ENCODE results near the gene RUNX1.
"Not testable (repeated sequence)": the region's sequence is repeated elsewhere in the genome, so short reads cannot be mapped to it uniquely, and the experiment has no call there.

The RUNX1 gene

DNA sequence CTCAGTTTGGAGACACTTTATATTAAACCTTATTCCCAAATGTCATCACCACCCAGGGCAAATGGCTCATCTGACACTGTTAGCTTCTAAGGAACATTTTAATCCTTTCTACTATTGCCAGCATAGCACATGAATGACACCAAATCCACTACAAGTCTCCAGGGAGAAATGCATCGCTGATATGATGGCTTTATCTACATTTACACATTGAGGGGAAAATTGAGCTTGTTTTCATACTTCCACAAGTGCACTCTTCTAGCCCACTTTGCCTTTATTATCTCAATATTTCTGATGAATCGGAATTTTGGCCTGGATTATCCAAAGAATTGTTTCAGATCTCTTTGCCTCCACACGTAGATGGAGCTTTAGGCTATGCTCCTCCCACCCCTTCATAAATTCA lies 75.4 kb downstream of the RUNX1 start:
- DNase-seq (ENCODE audit: low read depth in 1 of 2, low spot score in 1 of 2): no peak

DNA sequence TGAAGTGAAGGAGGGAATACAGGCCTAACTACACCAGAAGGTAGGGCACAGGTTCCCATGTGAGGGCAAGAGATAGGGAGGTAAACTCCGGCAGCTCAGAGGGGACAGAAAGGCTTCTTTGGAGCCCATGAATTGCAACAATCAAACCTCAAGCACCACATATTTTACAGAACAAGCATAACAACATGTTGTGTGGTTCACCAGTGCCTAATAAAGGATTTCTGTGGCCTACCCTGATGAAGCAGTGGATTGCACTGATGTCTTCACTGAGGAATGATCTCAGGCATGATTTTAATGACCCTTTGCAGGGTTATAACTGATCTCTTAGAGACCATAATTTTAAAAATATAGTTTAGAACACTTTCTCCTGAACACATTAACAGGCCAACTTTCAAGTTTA lies 77.4 kb downstream of the RUNX1 start:
- no peak for DNase-seq (ENCODE audit: low read depth in 1 of 2, low spot score in 1 of 2)

DNA sequence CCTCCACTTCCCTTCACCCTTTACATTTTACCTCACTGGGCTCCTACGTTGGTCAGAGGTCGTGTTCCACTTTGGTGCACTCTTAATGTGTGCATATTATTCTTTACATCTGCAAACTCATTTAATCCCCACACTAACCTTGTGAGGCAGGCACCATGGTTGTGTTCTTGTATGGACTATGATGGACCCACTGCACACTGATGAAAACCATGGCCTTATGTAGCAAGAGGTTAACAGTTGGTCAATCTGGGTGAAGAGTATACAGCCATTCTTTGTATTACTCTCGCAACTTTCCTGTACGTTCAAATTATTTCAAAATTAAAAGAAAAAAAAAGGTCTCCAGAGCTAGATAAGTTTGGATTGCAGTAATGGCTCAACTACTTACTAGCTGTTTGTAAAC lies 78.5 kb downstream of the RUNX1 start:
- DNase-seq (ENCODE audit: low read depth in 1 of 2, low spot score in 1 of 2): no peak

DNA sequence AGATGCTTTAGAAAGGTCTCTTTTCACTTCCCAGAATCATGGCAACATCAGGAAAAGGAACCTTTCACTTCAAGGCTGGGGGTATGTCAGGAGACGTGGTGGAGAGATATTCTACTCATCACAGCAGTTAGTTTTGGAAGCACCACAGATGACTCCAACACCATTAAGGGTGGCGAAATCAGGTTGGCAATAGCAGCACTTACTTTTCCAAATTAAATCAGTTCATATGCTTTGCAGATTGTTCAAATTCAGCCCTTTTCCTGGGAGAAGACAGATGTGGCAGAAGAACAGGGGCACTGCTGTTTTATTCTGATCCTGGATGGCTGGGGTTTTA lies 79.0 kb downstream of the RUNX1 start:
- no peak for DNase-seq (ENCODE audit: low read depth in 1 of 2, low spot score in 1 of 2)

DNA sequence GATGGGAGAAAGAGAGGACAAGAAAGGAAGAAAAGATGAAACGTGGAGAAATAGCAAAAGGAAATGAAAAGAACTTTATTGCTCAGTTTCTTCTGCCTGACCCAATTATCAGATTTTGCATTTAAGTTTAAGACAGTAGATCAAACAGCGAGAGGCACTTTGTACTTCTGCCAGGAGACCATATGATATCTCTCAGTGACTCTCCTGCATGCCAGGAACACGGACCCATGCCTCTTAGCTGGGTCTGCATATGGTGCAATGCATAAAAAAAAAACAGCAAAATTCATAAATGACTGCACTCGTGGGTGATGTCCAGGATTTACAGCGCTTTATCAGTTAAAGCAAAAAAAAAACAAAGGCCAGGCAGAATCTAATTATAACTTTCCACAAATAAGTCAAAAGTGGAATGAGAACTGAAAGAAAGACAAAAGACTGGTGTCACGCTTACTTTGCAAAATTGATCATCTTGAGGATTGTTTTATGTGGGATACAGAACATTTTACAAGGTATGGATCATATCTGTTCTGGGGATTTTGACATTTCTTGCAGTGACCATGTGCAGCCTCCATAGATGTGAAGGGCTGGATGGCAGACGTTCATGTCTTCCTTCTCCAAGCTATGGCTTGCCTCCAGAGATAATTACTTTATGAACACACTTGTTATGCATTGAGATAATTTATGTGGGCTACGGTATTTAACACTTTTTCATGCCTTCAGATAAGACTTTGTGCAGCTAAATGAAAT lies 79.5 kb downstream of the RUNX1 start:
- DNase-seq (ENCODE audit: low read depth in 1 of 2, low spot score in 1 of 2): no peak

DNA sequence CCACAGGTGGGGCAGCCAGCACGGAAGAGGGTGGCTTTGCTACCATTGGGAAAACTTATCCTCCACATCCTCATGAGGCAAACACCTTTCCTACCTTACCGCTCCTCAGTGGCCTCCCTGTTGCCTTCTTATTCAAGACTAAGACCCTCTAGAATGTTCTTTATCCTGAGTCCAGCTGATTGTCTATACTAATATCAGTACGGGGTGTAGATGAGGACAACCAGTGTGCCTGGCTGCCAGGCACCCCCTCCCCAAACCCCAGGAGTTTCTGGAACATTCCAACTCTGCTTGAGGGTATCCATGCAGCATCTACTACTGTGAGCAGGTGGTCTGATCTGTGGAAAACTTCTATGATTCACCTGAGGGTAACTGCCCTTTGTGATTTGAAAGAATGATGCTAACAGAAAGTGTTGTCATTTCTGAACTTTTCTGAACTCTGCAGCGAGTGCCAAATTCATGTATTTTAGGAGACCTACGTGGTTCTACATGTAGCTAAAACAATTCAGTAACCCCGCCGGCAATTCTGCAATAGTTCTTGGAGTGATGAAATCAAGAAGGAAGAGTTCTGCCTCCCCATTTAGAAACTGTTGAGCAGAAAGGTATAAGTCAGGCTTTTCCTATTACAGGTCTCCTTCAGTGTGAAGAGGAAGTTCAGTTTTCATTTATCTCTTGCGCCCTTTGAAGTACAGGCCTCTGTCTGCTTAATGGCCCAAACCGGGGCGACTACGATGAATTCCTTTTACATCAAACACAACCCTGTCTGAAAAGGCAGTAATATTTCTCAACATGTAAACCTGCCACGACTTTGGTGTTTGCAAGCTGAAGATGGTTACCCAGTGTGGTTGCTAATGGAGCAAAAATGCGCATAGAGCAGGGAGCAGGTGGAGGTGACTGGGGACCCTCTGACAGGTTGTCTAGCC lies 80.4 kb downstream of the RUNX1 start:
- DNase-seq (ENCODE audit: low read depth in 1 of 2, low spot score in 1 of 2): peak in 1 of 2 donors; percentile 43

DNA sequence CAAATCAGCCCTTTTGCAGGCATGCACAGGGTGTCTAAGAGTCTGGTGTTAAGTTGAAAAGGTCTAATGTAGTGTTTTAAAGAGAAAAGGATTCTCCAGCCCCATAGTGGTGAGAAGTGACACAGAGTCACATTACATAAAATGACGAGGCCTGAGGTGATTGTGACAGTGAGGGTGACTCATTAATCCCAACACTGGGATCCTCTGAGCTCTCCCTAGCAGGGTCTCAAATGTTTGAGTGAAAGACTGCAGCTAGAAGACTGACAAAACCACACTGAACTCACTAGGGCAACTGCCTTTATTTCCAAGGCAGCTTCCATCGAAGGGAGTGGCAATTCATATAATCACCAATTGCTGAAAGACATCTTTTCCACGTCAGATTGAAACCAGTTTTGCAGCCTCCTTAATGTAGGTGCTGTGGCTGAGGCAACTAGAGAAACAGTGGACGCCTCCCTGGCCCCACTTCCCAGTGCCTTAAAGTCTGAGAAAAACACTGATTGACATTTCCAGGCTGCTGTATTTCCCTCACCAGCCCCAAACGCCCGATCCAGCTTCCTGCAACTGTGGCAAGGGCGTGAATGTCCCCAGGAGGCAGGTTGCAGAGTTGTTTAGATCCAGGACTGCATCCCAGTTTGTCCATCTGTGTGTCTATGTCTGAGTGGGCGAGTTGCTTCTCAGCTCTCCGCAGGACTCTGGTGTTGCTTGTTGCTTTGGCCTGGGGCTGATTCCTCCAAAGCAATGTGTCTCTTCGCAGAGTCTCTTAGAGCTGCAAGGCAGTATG lies 81.4 kb downstream of the RUNX1 start:
- peak in 1 of 2 donors; percentile 52 for DNase-seq (ENCODE audit: low read depth in 1 of 2, low spot score in 1 of 2)

DNA sequence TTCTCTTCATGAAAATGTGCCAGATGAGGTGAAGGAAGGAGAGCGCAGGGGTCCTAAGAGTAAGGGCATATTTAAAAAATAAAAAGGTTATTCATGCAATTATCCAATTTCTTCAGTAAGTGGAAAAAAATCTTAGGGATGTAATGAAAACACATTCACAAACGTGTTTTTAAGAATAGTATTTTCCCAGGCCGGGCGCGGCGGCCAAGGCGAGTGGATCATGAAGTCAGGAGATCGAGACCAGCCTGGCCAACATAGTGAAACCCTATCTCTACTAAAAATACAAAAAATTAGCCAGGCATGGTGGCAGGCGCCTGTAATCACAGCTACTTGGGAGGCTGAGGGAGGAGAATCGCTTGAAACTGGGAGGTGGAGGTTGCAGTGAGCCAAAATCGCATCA lies 82.2 kb downstream of the RUNX1 start:
- not testable (repeated sequence) for DNase-seq (ENCODE audit: low read depth in 1 of 2, low spot score in 1 of 2)

DNA sequence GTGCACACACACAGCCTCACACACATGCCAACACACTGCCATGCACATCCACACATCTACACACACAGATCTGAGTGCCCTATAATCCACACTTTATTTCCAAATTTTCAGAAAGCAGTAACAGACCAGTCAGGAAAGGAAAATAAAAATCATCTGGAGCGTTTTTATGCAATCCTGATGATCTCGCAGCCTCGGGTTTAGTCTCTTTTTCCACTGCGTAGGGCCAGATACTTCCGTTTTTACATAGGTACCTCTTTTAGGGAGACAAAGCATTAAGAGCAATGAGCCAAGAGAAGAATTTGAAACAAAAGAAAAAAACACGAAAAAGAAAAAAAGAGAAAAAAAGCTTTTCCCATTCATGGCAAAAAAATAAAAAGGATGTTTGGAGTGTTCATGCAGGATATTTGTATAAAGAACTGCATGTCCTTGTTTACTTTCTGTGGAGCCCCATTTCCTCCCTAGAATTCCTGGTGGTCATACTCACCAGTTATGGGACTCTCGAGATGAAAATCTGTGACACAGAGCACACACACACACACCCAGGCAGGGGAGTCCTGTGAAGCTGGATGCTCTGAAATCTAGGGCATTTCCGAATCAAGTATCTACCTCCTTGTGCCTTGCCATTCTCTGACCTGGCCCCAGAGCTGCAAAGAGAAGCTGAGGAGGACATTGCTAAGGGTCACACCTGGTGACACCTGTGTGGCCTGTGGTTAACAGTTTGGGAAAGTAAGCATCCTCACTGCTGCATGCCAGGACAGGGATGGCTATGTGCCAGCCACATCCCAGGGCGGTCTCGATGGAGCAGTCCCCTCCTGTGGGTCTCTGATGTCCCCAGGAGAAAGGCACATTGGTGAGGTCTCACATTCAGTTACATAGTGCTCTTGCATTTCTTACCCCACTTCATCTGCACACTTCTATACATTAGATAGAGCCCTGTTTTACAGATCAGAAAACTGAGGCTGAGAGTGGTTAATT lies 83.6 kb downstream of the RUNX1 start:
- DNase-seq (ENCODE audit: low read depth in 1 of 2, low spot score in 1 of 2): no peak

DNA sequence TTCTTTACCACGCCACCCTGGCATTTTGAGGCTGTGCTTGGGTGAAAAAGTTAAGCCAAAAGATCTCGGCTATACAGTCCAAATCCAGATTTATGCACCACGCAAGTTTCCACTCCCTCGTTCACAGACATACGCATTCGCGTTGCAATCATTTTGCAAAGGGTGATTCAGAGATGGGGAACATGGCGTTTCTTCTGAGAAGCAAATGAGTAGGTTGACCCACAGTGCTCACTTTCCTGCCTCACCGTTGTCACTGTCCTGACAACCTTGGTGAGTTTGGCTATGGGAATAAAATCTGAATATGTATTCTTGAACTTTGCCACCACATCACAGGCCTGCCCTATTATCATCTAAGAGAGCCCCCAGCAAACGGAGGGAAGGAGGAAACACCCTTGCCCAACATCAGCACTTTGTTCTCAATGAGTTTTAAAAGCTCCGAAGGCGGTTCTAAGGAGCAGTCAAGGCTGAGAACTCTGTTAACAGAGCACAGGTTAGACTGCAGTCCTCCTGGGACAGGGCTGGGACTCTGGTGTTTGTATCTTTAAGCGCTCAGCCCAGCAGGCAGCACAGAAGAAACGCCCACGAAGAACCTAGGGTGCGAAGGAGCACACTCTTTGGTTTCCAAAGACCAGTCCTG lies 86.4 kb downstream of the RUNX1 start:
- no peak for DNase-seq (ENCODE audit: low read depth in 1 of 2, low spot score in 1 of 2)

DNA sequence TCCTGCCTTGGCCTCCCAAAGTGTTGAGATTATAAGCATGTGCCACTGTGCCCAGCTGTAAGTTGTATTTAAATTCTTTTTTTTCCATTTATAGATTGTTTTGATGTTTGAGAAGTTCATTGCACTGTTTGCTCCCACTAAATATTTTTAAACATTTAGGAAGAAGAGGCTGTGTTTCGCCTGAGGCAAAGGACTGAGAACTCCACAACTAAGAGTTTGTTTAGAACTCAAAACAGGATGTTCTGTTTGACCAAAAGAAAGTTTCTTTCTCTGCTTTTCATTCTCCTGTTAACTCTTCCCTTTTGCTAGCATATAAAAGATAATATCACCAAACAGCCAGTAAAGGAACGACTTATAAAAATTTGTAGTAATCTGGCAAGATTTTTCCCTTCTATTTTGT lies 87.0 kb downstream of the RUNX1 start:
- no peak for DNase-seq (ENCODE audit: low read depth in 1 of 2, low spot score in 1 of 2)

DNA sequence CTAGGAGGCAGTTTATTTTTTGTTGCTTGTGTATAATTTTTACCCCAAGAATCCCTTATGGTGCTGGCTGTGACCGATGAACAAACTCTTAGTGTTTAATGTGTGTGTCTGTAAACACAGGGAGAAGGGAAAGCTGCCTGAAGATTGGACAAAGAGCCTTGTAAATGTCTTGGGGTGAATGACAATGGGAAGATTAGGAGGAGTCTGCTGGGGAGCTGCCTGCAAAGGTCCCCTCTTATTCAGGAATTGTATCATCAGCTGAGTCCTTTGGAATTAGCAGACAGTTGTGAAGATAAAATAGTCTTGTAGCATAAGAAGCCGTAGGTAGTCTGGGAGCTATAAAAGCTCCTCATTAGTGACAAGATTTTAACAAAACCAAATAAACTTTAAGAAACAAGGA lies 88.4 kb downstream of the RUNX1 start:
- no peak for DNase-seq (ENCODE audit: low read depth in 1 of 2, low spot score in 1 of 2)

DNA sequence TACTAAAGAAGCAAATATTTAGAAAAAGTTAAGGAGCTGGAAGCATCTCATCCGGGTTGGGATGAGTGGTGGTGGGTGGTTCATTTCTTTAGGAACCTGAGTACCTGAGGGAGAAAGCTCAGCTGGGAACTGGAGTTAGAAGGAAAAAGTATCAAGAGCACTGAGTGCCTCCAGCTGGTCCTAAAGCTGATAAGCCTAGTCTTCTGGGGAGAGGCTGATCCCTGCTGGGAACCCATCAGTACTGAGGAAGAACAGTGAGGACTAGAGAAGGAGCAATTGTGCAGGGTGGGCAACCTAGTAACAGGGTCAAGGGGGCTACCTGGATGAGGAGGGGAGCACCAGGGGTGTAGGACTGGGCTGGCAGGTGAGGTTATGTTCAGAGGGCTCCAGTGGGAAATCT lies 89.5 kb downstream of the RUNX1 start:
- no peak for DNase-seq (ENCODE audit: low read depth in 1 of 2, low spot score in 1 of 2)

DNA sequence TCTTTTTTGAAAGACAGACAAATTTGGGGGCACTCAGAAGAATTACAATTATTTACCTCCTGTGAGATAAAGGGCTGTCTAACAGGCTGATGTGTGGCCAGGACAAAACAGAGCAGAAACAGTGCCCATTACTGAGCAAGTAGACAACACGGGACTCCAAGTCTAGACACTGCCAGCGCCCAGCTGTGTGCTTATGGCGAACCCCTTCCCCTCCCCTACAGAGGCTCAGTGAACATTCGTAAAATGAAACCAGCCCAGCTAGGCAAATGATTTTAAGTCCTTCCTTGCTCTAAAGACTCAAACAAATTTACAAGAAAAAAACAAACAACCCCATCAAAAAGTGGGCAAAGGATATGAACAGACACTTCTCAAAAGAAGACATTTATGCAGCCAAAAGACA lies 91.1 kb downstream of the RUNX1 start:
- no peak for DNase-seq (ENCODE audit: low read depth in 1 of 2, low spot score in 1 of 2)

DNA sequence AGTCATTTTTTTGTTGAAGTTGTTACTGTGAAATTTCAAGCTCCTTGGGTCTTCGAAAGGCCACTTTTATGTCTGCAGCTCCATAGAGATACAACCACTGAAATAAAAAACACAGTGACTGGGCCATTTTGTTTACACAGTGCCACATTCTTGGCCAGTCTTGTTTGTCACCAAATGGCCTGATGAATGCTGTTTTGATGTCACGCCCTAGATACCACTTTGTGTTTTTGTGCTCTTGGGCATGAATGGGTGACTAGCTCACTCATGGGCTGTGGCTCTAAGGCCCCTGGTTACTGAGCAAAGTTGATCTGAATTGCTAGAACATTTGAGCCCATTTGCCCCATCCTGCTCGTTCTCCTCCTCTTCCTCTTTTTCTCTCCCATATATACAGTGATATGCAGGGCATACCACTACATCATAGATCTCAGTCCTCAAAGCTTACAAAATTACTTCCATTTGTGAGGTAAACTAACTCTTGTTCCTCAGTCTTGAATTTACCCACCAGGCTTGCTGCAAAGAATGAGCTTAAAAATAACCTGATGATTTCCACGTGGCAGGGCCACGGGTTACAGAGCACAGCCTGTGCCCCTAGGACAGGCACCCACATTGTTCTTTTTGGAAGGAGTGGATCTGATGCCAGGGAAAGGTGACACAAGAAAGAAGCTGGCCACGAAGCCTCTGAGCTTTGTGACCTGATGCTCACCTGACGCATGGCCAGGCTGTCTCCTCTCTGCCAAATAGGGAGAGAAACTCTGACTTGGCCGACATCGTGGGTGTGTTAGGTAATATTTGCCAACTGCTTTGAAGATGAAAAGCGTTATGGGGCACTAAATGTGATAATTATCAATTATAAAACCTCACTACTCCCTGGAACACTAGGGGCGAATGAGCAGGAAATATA lies 92.4 kb downstream of the RUNX1 start:
- no peak for DNase-seq (ENCODE audit: low read depth in 1 of 2, low spot score in 1 of 2)

DNA sequence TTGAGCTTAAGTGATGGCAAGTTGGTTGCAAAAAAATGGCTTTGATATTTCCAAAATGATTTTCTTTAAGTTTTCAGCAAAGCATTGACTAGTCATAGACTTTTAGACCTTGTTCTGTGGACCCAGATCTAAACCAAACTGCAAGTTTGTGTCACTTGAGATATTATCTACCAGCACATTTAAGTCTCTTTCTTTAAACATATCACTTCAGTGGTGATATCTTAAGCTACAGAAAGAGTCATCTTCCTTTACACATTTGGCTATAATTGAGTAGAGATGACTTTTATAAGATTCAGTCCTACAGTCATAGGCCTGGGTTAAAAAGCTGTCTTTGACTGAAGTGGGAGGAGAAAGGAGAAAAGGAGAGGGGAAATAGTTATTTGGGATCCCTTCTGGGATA lies 95.2 kb downstream of the RUNX1 start:
- DNase-seq (ENCODE audit: low read depth in 1 of 2, low spot score in 1 of 2): no peak

DNA sequence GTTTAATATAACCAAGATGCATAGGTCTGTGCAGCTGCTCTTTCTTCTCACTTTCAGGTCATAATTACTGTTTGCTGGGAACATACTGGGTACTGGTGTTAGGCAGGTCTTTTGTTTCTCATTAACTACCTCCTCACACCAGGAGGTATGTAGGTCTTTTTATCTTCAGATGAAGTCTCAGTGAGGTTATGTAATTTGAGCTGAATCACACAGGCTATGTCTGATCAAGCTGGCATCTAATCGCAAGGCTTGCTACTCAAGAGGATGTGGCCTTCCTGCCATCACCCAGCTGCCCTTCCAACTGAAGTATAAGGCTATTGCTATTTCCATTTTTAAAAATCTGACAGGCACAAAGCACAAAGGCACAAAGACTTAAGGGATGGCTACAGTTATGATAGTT lies 96.4 kb downstream of the RUNX1 start:
- DNase-seq (ENCODE audit: low read depth in 1 of 2, low spot score in 1 of 2): no peak

DNA sequence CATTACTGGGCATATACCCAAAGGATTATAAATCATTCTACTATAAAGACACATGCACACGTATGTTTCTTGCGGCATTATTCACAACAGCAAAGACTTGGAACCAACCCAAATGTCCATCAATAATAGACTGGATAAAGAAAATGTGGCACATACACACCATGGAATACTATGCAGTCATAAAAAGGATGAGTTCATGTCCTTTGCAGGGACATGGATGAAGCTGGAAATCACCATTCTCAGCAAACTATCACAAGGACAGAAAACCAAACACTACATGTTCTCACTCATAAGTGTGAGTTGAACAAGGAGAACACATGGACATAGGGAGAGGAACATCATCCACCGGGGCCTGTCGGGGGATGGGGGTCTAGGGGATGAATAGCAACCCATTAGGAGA lies 97.2 kb downstream of the RUNX1 start:
- not testable (repeated sequence) for DNase-seq (ENCODE audit: low read depth in 1 of 2, low spot score in 1 of 2)

DNA sequence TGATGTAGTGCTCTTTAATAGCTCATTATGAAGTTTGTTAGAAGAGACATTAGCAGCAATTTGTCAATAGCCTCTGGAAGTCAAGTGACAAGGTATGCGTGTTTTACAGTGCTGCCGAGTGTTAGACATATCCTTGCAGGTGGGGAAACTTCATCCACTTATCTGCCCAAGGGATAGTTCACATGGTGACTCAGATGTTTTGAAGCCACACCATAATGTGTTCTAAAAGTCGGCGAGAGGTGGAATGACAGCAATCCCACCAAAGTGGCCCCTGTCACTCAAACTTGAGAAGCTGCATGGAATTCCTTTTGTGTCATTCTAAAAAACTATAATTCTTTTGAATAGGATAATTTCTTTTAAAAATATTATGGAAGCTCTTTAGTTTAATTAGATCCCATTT lies 98.1 kb downstream of the RUNX1 start:
- DNase-seq (ENCODE audit: low read depth in 1 of 2, low spot score in 1 of 2): no peak
